ENCODE data around the gene NELL1.

The NELL1 gene

GRCh38 chr11:21529187-21529586 is 859.8 kb downstream of the NELL1 start:
- no peak for DNase-seq

GRCh38 chr11:21534288-21534687 is 864.9 kb downstream of the NELL1 start:
- DNase-seq: no peak

- no peak for DNase-seq
Observed at GRCh38 chr11:21537980-21538379, 868.6 kb downstream of the NELL1 start.

GRCh38 chr11:21541187-21541751 is 871.9 kb downstream of the NELL1 start:
- no peak for DNase-seq

GRCh38 chr11:21543901-21544300 is 874.5 kb downstream of the NELL1 start:
- no peak for DNase-seq

- no peak for DNase-seq
Observed at GRCh38 chr11:21545699-21546098, 876.3 kb downstream of the NELL1 start.

GRCh38 chr11:21546703-21547102 is 877.3 kb downstream of the NELL1 start:
- no peak for DNase-seq

- DNase-seq: no peak
Observed at GRCh38 chr11:21552911-21553310, 883.5 kb downstream of the NELL1 start.

- DNase-seq: no peak
Observed at GRCh38 chr11:21553795-21554194, 884.4 kb downstream of the NELL1 start.

GRCh38 chr11:21554284-21554683 is 884.9 kb downstream of the NELL1 start:
- no peak for DNase-seq

- no peak for DNase-seq
Observed at GRCh38 chr11:21556926-21557325, 887.5 kb downstream of the NELL1 start.

- DNase-seq: no peak
Observed at GRCh38 chr11:21560466-21560975, 891.1 kb downstream of the NELL1 start.

GRCh38 chr11:21561581-21561980 is 892.2 kb downstream of the NELL1 start:
- no peak for DNase-seq

- no peak for DNase-seq
Observed at GRCh38 chr11:21564095-21564494, 894.7 kb downstream of the NELL1 start.

- DNase-seq: no peak
Observed at GRCh38 chr11:21564833-21565682, 895.7 kb downstream of the NELL1 start.

- no peak for DNase-seq
Observed at GRCh38 chr11:21566521-21567117, 897.2 kb downstream of the NELL1 start.

GRCh38 chr11:21567645-21568290 is 898.4 kb downstream of the NELL1 start:
- no peak for DNase-seq

GRCh38 chr11:21572210-21572609 is 902.8 kb downstream of the NELL1 start:
- DNase-seq: no peak

GRCh38 chr11:21582791-21583190 is 913.4 kb downstream of the NELL1 start:
- no peak for DNase-seq

GRCh38 chr11:21588754-21589153 is 919.4 kb downstream of the NELL1 start:
- DNase-seq: no peak

GRCh38 chr11:21602699-21603098 is 933.3 kb downstream of the NELL1 start:
- DNase-seq: no peak

- no peak for DNase-seq
Observed at GRCh38 chr11:21603886-21604285, 934.5 kb downstream of the NELL1 start.

- DNase-seq: no peak
Observed at GRCh38 chr11:21604564-21604963, 935.2 kb downstream of the NELL1 start.
